ENCODE measurements around the gene ACKR2.

The ACKR2 gene

DNA sequence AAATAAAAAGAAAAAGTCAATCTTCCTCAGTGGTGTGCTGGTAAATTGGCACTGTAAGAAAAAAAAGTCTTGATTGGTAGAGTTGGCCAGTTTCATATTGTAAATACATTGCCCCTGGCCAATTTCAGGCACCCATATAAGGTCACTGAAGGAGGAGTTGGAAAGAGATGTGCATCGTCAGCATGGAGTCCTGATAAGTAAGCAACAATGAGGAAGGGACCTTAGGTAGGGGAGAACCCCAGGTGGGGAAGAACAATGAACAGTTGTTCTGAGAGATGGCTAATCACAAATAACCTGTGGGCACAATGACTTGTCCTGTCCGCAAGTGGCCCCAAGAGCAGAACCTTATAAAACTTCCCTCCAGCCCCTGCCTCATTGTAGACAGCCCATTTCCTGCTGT is 75.1 kb downstream of the ACKR2 start:
- H3K4me3 ChIP-seq (ENCODE audit: low read depth, low read length), result no peak overlapping the region
- ChIA-PET POLR2A (no interaction called here), CTCF (no interaction called here)
- TF ChIP-seq ZNF76 (tag by site-specific recombination; IDR thresholded peaks at IDR 0.05; ENCODE audit: borderline replicate concordance, low read depth), result no peak
- TF ChIP-seq, protein P1, sequence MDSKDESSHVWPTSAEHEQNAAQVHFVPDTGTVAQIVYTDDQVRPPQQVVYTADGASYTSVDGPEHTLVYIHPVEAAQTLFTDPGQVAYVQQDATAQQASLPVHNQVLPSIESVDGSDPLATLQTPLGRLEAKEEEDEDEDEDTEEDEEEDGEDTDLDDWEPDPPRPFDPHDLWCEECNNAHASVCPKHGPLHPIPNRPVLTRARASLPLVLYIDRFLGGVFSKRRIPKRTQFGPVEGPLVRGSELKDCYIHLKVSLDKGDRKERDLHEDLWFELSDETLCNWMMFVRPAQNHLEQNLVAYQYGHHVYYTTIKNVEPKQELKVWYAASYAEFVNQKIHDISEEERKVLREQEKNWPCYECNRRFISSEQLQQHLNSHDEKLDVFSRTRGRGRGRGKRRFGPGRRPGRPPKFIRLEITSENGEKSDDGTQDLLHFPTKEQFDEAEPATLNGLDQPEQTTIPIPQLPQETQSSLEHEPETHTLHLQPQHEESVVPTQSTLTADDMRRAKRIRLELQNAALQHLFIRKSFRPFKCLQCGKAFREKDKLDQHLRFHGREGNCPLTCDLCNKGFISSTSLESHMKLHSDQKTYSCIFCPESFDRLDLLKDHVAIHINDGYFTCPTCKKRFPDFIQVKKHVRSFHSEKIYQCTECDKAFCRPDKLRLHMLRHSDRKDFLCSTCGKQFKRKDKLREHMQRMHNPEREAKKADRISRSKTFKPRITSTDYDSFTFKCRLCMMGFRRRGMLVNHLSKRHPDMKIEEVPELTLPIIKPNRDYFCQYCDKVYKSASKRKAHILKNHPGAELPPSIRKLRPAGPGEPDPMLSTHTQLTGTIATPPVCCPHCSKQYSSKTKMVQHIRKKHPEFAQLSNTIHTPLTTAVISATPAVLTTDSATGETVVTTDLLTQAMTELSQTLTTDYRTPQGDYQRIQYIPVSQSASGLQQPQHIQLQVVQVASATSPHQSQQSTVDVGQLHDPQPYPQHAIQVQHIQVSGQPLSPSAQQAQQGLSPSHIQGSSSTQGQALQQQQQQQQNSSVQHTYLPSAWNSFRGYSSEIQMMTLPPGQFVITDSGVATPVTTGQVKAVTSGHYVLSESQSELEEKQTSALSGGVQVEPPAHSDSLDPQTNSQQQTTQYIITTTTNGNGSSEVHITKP (tag by site-specific recombination; IDR thresholded peaks at IDR 0.05), result no peak
- no peaks in the 10 kb centered on the region for H3K9me3 ChIP-seq (ENCODE audit: control insufficient read depth, insufficient read depth, low read depth, low read length)
- no peak overlapping the region for H3K27ac ChIP-seq (ENCODE audit: extremely low read depth, low read depth, low read length)
- no peaks in the 10 kb centered on the region for H3K4me1 ChIP-seq (ENCODE audit: control insufficient read depth, insufficient read depth, low read length)
- H3K36me3 ChIP-seq (ENCODE audit: control insufficient read depth in 2 of 2, insufficient read depth in 1 of 2, low read length in 2 of 2), result no peaks in the 10 kb centered on the region

DNA sequence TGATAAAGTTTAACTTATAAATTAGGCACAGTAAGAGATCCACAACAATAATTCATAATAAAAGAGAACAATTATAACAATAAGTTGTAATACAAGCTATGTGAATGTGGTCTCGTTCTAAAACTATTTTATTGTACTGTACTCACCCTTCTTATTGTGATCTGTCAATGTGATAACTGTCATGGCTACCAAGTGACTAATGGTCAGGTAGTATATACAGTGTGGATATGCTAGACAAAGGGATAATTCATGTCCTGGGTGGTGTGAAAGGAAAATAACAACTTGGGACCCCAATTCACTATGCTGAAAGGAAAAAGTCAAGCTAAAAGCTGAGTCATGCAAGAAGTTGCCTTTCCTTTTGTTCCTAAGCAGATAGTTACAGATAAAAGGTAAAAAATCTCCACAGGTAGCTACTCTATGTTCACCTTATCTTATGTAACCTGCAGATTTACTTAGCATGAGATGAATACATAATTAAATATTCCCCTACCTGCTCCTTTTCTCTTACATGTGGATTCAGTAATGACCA is 77.1 kb downstream of the ACKR2 start:
- Histone ChIP-seq H3K9me3 (ENCODE audit: control insufficient read depth, insufficient read depth, low read depth, low read length) (no peaks in the 10 kb centered on the region), H3K27ac (ENCODE audit: extremely low read depth, low read depth, low read length) (no peak overlapping the region), H3K4me3 (ENCODE audit: low read depth, low read length) (no peak overlapping the region), H3K4me1 (ENCODE audit: control insufficient read depth, insufficient read depth, low read length) (no peaks in the 10 kb centered on the region), H3K36me3 (ENCODE audit: control insufficient read depth in 2 of 2, insufficient read depth in 1 of 2, low read length in 2 of 2) (no peaks in the 10 kb centered on the region)
- CTCF ChIA-PET, result interaction anchor here (0.8 kb wide), 1 partner anchor 42 kb away, joined by 3 read pairs; no protein-coding TSS in a partner anchor
- TF ChIP-seq BCL11A (tag by site-specific recombination; IDR thresholded peaks at IDR 0.05; ENCODE audit: low read depth) (no peak), ZFP41 (tag by site-specific recombination; IDR thresholded peaks at IDR 0.05; ENCODE audit: borderline replicate concordance) (no peak), MZF1 (tag by site-specific recombination; IDR thresholded peaks at IDR 0.05; ENCODE audit: borderline replicate concordance) (no peak), ZNF529 (tag by site-specific recombination; IDR thresholded peaks at IDR 0.05; ENCODE audit: insufficient replicate concordance) (no peak), ZSCAN30 (tag by site-specific recombination; IDR thresholded peaks at IDR 0.05) (no peak), ZNF660 (tag by site-specific recombination; IDR thresholded peaks at IDR 0.05) (no peak), ZNF768 (tag by site-specific recombination; IDR thresholded peaks at IDR 0.05) (no peak)
- TF ChIP-seq, protein P2, sequence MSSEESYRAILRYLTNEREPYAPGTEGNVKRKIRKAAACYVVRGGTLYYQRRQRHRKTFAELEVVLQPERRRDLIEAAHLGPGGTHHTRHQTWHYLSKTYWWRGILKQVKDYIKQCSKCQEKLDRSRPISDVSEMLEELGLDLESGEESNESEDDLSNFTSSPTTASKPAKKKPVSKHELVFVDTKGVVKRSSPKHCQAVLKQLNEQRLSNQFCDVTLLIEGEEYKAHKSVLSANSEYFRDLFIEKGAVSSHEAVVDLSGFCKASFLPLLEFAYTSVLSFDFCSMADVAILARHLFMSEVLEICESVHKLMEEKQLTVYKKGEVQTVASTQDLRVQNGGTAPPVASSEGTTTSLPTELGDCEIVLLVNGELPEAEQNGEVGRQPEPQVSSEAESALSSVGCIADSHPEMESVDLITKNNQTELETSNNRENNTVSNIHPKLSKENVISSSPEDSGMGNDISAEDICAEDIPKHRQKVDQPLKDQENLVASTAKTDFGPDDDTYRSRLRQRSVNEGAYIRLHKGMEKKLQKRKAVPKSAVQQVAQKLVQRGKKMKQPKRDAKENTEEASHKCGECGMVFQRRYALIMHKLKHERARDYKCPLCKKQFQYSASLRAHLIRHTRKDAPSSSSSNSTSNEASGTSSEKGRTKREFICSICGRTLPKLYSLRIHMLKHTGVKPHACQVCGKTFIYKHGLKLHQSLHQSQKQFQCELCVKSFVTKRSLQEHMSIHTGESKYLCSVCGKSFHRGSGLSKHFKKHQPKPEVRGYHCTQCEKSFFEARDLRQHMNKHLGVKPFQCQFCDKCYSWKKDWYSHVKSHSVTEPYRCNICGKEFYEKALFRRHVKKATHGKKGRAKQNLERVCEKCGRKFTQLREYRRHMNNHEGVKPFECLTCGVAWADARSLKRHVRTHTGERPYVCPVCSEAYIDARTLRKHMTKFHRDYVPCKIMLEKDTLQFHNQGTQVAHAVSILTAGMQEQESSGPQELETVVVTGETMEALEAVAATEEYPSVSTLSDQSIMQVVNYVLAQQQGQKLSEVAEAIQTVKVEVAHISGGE (tag by site-specific recombination; conservative IDR thresholded peaks at IDR 0.05; ENCODE audit: low read depth), result no peak
- TF ChIP-seq, protein P3, sequence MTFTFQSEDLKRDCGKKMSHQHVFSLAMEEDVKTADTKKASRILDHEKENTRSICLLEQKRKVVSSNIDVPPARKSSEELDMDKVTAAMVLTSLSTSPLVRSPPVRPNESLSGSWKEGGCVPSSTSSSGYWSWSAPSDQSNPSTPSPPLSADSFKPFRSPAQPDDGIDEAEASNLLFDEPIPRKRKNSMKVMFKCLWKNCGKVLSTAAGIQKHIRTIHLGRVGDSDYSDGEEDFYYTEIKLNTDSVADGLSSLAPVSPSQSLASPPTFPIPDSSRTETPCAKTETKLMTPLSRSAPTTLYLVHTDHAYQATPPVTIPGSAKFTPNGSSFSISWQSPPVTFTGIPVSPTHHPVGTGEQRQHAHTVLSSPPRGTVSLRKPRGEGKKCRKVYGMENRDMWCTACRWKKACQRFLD (tag by site-specific recombination; IDR thresholded peaks at IDR 0.05), result no peak
- TF ChIP-seq, protein P4, sequence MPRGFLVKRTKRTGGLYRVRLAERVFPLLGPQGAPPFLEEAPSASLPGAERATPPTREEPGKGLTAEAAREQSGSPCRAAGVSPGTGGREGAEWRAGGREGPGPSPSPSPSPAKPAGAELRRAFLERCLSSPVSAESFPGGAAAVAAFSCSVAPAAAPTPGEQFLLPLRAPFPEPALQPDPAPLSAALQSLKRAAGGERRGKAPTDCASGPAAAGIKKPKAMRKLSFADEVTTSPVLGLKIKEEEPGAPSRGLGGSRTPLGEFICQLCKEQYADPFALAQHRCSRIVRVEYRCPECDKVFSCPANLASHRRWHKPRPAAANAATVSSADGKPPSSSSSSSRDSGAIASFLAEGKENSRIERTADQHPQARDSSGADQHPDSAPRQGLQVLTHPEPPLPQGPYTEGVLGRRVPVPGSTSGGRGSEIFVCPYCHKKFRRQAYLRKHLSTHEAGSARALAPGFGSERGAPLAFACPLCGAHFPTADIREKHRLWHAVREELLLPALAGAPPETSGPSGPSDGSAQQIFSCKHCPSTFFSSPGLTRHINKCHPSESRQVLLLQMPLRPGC (tag by site-specific recombination; IDR thresholded peaks at IDR 0.05), result no peak
- POLR2A ChIA-PET, result no interaction called here

Measured in HEK293 (cell line).